LoVo (cell line): ENCODE results near the gene HEG1.

ENCODE experiments used
- DNase-seq: peaks from one replicate; pipeline ENCODE4 v3.0.0-alpha.2; 2016; ENCODE audit warnings: low spot score

The HEG1 gene

DNA sequence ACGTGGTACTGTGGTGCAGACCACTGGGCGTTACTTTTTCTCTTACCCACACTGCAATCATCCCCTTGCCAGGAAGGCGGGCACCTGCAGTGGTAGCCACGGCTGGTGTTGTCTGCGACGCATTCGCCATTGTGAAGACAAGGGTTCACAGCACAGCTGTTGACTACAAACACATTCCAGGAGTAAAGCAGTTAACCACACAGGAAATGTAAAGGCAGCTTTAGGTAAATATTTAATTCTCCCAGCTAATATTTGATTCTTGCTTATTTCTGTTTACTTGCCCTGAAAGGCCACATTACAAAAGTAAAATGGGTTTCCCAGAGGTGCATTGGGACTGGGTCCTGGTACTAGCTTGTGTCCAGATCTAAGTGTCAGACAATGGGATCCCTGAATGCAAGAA is 45.4 kb downstream of the HEG1 start:
- DNase-seq, result no peak

DNA sequence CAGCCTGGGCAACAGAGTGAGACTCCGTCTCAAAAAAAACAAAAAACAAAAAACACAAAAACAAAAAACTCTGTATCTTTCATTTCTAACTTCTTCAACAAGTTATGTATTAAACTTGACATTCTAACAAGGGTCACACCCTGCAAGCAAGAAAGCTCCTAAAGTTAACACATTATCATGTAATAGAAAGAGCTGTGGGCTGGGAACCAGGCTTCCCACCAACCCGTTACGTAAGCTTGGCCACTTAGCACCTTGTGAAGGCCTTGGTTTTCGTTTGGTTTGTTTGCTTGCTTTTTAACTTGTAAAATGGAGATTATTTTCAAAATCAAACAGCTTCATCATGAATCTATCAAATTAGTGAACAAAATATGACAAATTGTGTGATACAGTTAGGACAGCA is 47.0 kb downstream of the HEG1 start:
- no peak for DNase-seq

DNA sequence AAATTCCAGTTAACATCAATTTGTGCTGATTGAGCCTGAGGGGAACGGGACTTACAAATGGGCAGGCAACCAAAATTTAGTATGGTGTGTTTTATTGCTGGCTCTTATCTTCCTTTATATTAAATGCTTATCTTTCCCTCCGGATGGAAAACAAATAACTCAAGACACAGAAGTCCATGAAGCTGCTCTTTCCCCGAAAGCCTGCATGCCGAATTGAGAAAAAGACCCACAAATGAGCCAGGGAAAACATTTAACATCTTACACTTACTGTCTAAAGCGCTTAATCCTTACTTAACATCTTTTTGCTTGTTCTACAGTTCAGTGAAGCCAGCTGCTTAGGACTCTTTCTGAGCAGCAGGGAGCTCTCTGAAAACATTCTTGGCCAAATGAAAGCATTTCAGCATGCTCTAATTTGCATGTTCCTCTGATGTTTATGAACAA is 49.5 kb downstream of the HEG1 start:
- no peak for DNase-seq

DNA sequence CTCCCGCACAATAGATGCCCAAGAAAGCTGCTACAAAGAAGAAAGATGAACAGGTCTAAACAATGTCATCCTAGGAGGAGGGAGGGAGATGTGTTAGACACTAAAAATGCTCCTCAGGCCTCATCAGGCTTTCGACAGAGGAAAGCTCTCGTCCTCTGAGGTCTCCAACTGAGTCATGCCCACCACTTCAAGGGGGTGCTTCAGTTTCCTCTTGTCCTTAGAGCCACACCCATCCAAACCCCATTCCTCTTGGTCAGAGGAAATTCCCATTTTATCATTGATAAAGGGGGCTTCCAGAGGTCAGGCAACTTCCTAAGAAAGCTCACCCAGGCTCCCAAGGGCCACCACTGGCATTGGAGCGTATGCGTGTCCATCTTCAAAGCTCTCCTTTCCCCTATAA is 50.1 kb downstream of the HEG1 start:
- no peak for DNase-seq

DNA sequence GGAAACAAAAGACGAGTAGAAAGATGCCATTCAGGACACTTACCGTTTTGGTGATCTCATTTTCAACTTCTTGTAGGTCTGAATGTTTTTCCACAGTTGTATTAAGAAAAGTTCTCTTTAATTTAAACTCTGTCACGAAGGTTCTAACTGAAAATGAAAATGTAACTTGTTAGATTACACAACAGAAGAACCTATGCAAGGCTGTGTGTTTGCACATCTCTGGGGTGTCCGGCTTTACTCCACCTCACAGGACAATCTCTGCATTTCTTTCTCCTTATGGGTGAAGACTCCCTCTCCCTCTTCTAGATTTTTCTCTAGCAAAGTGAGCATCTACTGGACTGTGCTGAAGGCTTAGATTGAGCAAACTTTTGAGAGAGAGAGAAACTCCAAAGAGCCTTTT is 50.6 kb downstream of the HEG1 start:
- no peak for DNase-seq

DNA sequence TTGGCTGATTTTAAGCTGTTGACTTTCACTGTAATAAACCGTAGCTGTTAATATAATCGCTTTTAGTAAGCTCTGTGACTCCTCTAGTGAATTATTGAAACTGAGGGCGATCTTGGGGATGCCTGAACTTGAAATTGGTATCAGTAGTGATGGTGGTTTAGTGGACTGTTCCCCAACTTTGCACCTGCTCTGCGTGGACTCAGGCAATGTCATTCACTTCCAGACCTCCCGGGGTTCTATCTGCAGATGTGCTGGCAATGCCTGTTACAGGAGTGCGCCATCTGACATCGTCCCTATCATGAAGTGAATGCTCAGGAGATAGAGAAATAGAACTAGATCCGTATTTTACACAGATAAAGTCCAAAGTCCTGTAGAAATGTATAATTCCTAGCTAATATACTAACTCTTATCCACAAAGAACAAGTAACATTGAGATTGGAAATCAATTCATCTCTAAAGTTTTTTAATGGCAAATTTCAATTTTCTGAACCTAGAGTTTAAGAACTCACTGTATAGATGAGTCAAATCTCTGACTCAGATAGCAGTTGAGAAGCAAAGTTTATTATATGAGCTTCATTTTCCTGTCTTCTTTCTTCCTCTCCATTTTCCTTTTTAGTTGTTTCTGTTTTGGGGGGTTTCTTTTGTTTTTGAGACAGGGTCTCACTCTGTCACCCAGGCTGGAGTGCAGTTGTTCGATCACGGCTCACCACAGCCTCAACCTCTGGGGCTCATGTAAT is 51.8 kb downstream of the HEG1 start:
- no peak for DNase-seq

DNA sequence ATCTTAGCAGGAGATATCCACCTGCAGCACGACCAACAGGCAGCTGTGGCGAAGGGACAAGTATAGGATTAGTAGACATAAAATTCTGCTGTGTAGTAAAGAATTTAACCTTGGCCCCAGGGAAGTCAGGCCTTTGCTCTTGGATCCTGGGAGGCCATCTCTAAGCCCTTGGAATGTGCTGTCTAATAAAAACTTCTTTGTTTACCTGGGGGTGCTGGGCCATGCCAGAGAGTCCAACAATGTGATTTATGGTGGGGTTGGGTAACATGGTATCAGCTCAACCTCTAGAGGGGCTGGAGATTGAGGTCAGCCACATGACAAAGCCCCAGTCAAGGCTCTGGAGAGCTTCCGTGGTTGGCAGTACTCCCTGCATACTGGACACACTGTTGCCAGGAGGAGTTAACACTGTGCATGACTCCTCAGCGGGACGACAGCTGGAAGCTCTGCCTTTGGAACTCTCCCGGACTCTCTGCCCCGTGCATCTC is 52.4 kb downstream of the HEG1 start:
- DNase-seq, result peak; percentile 58

DNA sequence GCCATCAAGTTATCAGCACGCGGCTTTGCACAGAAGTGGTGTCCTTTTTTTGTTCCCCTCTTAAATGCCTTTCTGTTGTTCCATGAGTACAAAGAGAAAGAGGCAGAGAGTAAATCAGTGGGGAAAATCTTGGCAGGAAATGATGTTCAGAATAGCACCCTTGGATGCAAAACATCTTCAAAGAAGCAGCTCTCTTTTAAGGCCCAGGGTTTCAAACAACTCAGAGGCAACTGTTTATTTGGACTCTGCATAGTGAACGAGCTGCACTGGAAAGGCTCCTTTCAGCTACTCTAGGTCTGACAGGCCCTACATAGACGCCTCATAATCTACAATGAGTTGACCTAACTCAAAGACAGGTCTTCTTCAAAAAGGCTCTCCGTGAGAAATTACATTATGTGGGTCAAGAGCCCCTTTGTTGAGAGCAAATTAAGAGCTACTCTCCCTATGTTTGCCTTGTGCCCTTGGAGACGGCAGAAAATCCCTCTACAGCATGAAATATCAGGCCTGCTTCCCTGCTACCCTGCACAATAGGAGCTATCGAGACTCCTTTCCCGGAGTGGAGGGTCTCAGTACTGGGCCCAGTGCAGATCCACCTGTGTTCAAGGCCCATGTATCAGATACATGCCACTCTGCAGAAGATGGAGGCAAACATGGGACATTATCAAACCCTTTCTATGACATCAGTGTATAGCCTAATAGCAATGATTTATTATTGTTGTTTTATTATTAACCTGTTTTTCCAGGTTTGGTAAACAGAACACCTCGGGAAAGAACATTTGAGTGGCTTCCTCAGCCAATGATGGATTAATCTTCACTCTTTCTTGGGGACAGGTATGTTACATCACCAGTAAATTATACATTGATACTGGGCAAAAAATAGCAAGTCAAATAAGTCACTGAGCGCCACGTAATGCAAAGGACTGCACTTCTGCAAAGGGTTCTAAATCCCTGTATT is 53.1 kb downstream of the HEG1 start:
- DNase-seq, result no peak

DNA sequence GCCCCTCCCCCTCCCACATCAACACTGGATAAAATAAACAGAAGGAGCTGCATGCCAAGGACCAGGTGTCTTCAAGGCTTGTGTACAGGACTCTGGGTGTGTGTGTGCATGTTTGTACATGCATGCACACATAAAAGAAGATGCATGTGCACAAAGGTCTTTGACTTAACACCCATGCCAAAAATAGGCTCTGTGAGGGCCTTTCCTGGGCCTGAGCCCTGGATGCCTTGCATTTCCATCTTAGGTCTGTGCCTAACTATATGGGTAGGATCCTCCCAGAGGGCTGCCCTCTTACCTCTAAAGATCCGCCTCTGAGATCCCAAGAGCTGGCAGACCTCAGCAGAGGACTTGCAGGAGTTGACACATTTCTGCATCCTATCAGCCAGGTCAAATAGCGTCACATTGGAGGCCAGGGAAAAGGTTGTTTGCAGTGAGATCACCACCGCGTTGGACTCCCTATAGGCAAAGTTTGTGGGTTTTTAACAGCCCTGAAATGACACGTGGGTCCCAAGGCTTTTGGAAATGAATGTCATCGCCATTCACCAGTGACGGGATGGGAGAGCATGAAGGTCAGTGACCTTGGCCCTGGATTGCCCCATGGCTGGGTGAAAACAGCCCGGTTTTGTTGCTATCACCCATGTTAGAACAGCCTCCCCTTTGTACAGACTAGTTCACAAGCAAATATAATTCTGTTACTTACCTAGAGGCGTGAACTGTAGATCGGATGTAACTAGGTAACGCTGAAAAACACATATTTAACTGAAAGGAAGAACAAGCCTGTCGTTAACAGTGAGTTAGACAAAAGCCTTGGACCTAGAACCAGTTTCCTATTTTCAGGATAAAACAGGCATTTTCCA is 54.0 kb downstream of the HEG1 start:
- DNase-seq, result no peak

DNA sequence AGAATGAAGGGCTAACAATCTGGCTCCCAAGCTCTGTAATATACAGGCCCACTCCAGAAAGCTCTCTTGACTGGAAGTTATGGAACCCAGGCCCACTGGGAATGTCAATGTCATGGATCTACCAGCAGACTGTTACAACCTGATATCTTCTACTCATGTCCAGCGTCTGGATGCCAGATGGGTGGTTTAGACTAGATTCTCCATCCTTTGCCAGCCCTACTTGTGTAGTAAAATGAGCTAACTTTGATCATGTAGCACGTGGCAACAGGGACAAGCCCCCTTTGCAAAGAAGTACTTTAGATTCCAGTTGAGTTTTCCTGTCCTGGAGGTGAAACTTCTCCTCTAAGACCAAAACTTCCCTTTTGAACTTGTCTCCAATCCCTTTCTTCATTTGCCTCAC is 55.1 kb downstream of the HEG1 start:
- no peak for DNase-seq

DNA sequence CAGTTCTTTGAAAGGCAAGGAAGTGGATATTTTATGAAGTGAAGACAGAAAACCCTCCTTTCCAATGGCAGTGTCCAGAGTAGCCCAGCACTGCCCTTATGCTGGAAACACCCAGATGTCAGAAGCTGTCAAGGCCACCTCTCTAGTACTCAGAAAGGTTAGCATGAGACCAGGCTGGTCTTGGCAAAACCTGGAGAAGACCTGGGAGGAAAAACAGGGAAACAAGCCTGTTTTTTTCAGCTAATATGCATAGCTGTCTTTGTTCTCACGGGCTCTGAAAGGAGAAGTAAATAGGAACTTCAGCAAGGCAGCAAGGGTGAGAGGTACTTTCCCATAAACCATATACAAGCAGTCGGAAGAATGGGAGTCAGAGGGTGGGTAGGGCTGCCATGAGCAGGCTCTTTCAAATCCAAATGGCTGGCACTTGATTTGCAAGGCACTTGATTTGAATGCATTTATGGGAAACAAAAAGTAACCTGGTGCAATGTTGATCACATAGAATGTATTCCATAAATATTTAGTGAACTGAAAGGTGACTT is 55.8 kb downstream of the HEG1 start:
- no peak for DNase-seq

DNA sequence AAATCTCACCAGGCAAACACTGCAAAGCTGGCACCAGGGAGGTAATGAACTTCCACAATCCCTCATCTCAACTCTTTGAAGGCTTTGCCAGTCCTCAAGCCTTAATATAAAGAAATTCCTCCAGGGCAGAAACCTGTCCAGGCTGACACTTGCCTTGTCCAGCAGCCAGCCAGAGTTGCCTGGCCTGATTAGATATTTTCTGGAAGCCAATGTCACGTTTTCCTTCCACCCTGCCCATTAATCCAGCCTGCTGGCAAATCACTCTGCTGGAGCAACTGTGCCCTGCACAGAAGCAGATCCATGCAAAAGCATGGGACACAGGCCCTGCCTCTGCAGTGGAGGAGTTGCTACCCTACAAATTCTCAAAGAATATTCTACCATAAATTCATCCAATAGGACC is 56.5 kb downstream of the HEG1 start:
- DNase-seq, result no peak

DNA sequence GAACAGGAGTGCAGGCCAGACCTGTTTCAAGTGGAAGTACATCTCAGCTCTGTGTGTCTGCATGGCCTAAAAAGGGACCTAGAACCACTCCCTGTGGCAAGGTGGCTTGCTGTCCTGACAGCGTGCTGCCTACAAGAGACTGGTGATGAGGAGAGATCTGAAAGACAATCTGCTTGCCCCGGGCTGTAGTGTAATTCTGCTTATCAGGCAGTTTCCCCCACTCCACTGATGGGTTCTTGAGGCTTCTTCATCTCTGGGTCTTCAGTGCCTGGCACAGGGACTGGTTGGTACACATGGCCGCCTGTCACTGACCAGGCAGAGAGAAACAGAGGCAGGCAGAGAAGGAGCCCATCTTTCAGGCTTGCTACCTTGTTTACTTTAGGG is 57.6 kb downstream of the HEG1 start:
- DNase-seq, result no peak

DNA sequence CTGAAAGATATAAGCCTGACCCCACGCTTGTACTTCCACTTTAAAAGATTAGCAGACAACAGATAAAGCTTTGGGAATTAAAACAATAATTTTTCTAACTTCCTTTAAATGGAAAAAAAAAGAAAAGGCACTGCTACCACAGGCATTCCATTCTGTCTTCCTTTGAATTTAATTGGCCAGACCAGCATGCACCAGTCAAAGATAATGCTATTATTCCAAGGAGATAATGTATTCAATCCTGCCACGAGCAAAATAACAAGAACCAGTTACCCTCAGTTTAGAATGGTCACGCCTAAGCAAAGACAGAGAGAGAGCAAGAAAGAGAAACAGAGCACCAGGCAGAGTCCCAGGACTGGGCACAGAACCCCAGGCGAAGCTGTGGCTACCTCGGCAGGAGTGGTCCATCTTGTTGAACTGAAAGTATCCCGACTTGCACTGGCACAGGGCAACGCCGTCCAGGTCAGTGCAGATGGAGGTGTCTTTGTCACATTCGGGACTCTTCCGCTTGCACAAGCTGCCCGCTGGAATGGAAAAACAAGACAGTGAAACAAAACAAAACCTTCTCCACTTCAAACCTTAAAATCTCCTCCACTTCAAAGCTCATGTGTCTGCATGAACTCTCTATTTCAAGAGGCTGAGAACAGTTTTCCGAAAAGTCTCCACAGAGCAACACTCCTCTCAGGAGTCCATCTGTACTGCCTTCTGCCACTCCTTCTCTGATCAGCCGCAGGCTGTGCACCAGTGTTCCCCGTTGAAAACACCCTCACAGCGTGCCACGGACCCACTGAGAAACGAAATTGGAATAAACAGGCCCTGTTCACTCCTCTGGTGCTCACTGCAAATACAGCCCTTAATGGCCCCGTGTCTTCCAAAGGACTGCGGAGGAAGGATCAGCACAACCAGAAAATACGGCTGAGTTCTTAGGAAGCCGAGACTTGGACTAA is 58.2 kb downstream of the HEG1 start:
- no peak for DNase-seq

DNA sequence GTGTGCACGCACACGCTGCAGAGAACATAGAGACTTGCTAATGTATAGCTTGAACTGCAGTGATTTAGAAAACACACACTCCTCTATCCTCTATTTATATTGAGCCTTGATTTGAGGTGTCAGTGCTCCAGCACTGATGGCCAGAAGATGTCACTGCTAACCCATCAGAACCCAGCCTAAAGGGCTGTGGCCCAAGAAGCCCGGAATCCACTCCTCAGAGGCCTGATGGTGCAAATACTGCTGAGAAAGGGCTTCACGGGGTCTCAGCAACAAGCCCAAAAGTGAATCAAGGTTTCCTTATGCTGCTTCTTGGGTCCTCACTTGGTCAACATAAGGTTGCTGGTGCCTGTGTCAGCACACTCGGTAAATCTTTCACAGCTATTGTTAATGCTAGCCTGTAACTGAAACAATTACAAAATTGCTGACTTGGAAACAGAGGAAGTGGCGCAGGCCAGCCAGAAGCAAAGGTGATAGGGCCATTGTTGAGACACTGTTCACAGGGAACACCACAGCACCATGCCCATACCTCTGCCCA is 60.3 kb downstream of the HEG1 start:
- no peak for DNase-seq

DNA sequence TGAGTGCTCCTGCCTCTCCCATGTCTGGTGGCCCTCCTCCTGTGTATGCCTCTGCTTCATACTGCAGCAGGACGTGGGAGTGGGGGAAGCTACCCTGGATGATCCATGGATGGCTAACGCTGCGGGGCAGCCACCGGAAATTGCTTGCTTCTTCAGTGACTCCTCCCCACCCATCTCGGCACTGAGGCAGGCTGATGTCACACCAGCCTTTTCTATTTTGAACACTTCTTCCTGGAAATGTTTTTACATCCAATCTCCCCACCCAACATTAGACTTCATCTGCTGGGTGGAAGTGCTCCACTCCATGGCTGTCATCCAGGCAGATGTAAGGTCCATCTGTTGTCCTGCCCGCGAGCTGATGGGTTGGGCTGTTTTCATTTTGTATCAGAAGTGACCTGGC is 62.3 kb downstream of the HEG1 start:
- DNase-seq, result no peak

DNA sequence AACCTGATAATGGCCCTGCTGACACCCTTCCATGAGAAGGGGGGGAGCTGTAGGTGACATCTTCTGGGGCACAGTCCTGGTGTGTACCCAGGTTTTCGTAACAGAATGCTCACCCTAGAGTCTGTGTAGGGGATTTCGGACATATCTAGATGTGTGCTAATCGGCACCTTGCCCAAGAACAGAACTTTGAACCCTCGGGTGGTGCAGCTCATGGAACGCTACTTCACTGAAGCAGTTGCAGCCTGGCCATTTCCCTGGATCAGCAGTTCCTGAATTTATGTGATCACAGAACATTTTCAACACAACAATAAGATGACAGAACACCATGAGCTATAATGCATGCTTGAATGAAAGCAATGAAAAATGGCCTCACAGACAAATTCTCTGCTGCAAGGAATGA is 63.8 kb downstream of the HEG1 start:
- DNase-seq, result no peak

DNA sequence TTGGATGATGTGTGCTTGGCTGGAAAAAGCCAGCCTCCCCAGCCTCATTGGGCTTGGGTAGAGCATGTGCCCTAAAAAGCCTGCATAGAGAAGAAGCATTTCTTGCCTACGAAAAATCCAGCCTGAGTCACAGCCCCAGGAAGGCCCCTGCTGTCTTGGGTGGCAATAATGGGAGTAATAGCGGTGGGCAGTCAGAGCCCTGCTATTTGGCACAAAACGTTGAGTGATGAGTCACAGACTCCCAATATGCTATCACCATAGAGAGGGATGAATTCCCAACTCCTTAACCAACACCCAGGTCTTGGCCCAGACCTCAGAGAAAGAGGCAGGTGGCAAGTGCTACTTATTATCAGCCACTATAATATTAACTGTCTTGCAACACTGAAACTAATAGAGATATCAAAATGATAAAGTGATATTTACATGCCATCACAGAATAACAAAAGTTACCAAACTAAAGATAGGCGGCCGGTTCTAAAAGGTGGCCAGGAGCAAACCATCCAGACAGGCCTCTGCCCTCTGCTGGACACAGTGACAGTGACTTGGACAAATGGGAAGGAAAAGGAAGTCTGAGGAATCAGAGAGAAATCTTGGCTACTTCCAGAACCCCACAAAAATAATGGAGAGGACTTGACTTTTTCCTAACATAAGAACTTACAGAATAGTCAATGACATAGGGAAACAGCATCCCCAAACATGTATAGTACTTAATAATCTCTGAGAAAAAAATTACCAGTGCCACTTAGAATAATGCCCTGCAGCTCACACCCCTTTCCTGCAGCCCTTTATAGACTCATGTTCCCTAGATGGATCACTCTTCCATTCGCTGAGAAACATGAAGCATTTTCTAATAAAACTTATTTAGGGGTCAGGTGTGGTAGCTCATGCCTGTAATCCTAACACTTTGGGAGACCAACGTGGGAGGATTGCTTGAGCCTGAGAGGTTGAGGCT is 69.3 kb downstream of the HEG1 start:
- DNase-seq, result peak; percentile 82

DNA sequence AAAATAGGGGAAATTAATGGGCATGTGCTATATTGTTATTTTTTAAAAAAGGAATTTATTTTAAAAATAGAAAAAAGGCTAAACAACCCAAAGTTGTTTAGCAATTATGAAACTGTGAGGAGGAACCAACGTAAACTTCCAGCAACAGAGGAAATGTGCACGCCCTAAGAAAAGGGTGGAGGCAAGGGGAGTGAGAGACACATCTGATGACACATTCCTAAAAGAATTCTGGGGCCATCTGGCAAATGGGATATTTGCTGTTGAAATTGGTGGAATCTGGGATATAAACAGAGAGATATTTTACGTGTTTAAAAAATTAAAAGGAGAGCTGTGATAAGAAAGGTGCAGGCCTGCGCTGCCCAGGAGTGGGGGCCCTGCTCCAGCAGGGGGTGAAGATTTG is 70.4 kb downstream of the HEG1 start:
- DNase-seq, result peak; percentile 70
